Renal cortical epithelial cell (primary cell): Measurements from ENCODE around the gene MBOAT7. TPM values are rescaled to one million over a fixed set of nuclear protein-coding genes. Genes with fewer than 3 reads are reported as not detected.
A peak's percentile ranks its signal among the peaks of the same experiment; 100 is the strongest.

Experiments used
- DNase-seq: peaks from one replicate; pipeline ENCODE4 v3.0.0-alpha.2; 2011; ENCODE audit warnings: low read depth
- total RNA-seq: library from RNA; depleted of rRNA; stranded (reverse); fragments of >200 nt; gene quantifications from 2 replicates; pipeline ENCODE4 v1.2.3, GENCODE V29; 2014

The MBOAT7 gene
- total RNA-seq, 1 donor from 2014 or later: 132 TPM

DNA sequence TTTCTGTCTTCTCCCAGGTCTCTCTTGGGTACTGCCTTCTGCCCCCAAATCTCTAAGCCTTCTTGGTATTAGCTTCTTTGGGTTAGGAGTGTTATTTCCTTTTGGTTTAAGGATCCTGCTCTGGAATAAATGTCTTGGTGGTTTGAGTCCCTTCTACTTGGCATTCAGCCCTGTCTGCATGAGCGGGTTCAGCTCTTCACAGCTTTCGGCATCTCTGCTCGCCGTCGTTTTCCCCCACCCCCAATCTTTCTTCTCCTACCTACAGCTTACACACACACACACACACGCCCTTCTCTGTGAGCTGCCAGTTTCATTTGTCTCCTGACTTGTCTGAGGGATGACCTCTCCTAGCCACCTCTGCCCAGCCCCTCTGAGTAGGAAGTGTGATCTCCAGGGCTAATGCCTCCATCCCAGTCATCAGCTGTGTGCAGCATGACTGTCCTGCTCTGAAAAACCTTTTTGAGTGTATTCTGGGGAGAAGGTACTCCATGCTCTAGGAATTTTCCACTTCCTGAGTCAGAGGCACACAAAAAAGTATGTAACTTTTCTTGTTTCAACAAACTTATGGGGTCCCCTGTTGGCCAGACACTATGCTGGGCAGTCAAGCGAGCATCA lies 47.1 kb downstream of the MBOAT7 start:
- no peak for DNase-seq

DNA sequence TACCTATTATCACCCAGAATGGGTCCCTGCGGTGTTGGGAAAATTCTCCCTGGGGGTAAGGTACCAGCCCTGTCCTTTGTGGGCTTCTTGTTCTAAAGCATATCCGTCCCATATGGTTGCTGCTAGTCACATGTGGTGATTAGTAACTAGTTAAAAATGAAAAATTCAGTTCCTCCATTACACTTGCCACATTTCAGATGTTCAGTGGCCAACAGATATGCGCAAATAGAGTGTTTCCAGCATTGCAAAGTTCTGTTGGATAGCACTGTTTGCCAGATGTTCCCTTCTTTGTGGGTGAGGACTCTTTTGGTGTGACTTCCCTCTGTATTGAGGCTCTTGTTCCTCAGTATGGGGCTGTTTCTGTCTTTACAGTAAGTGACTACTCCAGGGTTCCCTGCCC lies 48.0 kb downstream of the MBOAT7 start:
- no peak for DNase-seq

DNA sequence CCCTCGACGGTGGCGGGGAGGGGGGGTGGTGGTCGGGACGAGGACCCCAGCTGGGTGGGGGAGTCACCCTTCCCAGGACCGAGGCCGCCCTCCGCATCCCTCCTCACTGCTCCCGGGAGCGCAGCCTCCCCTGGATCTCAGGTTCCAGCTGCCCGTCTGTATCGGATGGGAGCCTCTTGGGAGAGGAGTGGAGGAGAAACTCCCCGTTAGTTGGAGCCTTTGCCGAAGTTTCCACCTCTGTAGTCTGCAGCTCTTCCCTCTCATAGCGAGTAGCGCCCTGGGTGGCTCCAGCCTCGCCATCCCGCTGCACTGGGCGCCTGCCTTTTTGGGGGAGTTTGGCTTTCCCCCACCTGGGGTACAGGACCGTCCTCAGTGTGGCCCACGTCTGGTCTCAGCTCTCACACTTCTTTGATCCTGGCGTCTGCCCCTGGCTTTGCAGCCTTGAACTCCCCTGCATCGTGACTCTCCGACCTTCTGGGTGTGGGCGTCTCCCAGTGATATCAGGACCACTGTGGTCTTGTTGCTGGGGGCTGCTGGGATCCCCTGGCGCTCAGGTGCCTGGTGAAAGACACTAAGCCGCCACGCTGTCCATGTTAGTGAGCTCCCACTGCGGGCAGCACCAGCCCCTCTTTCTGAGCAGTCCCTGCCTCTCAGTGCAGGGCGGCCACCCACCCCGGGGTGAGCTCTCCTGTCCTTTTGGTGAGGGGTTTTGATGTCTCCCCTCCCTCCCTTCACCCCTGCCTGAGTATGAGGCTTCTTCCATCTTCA lies 50.7 kb downstream of the MBOAT7 start:
- no peak for DNase-seq

DNA sequence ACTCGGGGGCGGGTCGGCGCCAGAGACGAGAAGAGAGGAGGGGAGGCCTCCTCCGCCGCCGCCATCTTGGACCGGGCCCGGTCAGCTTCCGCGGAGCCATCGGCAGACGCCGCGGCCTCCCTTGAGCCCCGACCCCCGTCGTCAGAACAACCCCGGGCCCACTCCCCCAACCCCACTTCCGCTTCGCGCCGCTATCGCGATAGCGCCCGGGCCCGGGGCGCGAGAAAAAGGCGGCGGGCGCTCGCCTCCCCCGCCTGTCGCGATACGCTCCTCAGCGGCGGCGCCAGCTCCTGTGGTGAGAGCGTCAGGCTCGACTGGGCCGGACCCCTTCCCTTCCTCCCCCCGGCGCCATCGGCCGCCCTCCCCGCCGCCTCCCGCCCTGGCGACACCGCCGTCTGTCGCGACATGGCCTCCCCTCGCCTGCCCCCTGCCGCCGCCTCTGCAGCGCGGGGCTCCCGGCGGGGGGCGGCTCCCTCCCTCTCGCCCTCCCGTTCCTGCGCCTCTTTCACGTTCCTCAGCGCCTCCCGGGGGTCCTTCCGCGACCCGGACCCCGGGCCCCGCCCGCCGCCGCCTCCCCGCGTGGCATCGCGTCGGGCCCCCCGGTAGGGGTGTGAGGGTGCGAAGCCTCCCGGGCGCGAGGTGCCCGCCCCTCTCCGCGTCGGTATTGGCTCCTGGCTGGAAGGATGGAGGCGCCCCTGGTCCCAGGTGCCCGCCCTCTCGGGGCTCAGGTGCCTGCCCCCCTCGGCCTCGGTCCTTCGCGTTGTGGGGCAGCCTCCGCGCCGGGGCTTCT lies 51.5 kb downstream of the MBOAT7 start, which contains the start of gene CNOT3:
Gene CNOT3, plus strand, starts transcription at position 64 of the 790 bp plus-strand sequence. CDS start 5,217 bp downstream, outside the sequence.
- no peak for DNase-seq

DNA sequence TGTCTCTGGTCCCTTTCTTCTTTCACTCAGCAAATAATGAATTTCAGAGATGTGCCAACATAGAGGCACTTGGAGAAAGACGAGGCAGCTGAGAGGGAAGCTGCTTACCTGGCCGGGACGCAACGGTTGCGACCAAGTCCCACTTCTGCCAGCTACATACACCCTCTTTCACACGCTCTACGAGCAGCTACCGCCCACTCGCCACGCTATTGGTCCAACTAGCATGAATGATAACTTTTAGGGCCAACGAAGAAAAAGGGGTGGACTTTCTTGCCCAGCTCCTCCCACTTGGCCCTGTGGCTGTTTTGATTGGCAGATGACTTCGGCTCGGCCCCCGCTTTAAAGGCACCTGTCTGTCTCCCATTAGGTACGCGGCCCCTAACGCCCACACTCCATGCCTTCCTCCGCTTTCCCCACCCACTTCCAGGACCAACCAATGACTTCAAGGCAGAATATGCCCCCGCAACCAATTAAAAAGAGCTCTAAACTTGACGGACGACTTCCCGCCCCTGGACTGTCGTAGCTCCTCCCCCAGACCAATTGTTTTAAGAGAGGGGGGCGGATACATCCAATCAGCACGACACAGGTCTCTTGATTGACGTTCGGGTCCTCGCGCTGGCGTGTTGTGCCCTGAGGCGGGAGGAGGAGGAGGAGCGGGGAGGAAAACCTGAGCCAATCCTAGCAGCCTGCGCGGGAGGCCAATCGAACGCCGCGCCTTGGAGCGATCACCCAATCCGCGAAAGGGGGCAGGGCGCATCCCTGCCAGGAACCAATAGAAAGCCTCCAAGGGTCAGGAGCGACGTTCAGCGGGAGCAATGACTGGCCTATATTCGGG lies 52.3 kb downstream of the MBOAT7 start:
- DNase-seq: peak; percentile 100

DNA sequence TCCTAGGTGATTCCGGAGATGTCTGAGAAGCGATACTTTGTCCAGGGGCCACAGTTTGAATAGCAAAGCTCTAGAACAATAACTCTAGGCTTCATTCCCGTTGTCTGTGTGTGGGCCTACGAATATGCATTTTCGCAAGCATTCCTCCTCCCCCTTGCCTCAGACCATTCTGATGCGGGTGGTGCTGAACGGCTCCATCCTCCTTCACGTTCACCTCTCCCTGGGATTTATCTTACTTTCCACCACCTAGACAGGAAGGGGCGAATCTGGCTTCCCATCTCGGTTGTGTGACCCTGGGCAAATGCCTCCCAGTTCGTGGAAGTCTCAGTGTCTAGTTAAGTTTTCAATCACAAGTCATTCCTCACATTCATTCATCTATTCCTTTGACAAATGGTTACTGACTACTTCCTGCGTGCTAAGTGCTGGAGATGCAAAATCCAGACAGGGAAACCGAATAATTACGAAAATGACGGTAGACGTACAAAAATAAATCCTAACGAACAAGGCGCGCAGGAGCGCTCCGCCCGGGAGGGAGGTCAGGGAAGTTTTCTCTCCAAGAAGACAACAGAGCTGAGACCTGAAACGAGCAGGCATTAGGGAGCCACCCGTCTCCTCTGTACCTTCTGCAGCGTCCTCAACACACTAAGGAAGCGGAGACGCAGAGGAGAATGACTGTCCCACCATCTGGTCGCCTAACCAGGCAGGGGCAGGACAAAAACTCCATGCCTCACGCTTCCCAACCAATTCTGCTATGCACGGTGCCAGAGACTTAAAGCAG lies 53.1 kb downstream of the MBOAT7 start:
- DNase-seq: no peak

DNA sequence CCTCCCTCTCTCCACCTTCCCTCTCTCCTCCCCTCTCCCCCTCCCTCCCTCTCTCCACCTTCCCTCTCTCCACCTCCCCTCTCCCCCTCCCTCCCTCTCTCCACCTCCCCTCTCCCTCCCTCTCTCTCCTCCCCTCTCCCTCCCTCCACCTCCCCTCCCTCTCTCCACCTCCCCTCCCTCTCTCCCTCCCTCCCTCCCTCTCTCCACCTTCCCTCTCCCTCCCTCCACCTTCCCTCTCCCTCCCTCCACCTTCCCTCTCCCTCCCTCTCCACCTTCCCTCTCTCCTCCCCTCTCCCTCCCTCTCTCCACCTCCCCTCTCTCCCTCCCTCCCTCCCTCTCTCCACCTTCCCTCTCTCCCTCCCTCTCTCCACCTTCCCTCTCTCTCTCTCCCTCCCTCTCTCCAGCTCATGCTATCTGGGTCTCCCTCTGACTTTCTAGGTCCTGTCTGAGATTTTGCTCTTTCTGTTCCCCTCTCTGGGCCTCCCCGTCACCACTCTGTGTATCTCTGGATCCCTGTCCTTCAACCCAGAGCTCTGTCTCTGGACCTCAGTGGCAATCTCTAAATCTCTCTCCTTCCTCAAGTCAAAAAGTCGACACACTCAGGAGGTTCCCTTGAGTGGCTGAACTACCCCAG lies 55.3 kb downstream of the MBOAT7 start:
- DNase-seq: no peak

DNA sequence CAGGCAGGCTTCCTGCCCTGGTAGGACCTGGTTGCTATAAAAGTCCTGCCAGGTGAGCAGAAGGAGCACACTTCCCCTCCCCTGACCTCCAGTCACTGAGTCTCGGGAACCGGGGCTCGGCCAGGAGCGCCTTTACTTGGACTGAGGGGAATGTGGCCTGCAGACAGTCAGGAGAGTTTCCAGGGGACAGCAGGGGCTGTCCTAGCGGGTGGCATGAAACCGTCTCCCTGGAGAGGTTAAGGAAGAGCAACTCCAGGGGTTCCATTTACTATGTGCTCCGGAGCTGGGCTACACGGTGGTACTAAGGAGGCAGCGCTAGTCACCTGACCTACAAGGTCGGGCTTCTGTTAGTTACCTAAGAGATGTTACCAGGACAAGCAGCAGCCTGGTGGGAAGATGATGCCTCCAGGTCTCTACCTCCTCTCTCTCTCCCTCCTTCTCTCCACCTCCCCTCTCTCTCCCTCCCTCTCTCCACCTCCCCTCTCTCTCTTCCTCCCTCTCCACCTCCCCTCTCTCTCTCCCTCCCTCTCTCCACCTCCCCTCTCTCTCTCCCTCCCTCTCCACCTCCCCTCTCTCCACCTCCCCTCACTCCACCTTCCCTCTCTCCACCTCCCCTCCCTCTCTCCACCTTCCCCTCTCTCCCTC lies 55.9 kb downstream of the MBOAT7 start:
- no peak for DNase-seq

DNA sequence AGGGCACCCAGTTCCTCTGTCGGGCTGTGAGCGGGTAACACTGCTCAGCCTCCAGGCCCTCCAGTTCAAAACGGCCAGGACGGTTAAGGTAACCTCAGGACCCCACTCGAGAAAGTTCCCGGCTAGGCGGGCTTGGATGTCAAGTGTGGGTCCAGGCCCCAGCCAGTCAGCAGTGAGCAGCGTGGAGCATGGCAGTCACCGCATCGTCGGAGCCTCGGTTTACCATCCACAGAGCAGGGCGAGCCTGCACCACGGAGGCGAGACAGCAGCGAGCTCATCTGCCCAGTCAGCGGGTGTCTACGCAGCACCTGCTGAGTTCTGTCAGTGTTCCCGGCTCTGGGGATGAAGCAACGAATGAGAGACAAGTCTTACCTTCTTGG lies 59.8 kb downstream of the MBOAT7 start:
- no peak for DNase-seq

DNA sequence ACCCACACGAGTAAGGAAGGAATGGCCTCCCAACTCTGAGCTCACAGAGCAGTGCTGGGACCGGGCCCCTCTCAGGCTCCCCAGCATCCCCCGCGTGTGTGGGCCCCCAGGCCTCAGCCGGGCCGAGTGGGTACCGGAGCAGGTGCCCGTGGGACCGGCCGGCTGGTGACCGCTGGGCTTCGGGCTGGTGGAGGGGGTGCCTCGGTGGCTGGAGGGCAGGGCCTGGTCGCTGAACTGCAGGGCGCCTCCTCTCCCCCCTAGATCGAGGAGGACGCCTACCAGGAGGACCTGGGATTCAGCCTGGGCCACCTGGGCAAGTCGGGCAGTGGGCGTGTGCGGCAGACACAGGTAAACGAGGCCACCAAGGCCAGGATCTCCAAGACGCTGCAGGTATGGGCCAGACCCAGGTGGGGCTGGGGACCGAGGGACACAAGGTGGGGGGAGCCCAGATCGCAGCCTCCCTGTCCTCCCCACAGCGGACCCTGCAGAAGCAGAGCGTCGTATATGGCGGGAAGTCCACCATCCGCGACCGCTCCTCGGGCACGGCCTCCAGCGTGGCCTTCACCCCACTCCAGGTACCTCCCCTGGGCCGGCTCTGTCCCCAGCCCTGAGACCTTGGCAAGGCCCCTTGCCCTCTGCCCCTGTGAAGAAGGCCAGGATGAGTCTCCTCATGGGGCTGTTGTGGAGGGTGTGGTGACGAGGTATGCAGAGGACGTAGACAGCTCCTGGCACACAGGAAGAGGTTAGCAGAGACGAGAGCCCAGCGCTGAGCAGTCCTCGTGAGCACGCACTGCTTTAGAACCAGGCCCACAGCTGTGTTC lies 60.4 kb downstream of the MBOAT7 start:
- no peak for DNase-seq

DNA sequence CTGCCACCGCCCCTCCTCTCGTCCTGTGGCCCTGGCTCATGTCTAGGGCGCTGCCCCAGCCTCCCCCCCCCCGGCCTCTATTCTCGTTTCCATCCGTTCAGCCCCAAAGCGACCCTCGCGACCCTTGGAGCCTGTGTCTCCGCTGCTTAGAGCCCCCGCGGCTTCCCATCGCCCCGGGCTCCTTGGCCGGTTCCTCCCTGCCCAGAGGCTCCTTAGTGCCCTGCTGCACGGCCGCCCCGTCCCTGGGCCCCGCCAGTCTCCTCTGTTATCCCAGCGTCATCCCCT lies 61.0 kb downstream of the MBOAT7 start:
- DNase-seq: no peak

DNA sequence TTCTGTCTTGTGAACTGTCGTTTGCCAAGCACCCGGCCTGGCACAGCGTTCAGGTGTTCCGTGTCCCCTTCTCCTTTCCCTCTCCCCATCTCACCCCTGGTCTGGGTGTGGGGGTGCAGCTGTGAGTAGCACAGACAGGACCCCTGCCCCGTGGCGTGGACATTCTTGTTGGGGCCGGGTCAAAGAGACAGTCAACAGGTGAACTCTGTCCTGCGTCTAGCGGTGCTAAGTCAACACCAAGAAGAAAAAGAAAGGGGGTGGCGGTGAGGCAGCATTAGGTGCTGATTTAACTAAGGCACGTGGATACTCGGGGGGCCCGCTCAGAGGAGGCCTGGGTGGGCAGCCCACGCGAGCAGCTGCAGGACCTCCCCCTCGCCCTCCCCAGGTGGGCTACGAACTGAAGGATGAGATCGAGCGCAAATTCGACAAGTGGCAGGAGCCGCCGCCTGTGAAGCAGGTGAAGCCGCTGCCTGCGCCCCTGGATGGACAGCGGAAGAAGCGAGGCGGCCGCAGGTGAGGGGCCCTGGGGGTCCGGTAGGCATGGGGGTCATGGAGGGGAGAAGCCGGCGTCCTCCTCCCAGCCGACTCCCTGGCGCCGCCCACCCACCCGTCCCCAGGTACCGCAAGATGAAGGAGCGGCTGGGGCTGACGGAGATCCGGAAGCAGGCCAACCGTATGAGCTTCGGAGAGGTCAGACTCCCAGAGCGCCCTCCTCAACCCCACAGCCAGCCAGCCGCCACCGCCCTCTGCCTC lies 61.5 kb downstream of the MBOAT7 start:
- DNase-seq: no peak

DNA sequence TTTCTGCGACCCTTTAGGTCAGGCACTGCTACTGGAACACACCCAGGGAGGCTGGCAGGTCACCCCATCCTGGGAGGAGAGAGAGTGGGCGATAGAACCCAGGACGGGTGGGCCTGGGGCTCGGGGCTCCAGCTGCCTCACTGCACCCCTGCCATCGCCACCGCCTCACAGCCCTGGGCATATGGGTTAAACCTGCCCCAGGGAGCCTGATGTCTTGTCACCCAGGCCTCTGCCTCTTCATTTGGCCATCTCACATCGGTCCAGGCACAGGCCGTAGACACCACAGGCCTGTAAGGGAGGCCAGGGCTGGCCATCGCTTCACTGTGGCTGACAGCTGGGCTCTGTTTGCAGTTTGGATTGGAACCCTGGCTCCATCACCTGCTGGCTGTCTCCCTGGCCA lies 63.7 kb downstream of the MBOAT7 start:
- DNase-seq: no peak

DNA sequence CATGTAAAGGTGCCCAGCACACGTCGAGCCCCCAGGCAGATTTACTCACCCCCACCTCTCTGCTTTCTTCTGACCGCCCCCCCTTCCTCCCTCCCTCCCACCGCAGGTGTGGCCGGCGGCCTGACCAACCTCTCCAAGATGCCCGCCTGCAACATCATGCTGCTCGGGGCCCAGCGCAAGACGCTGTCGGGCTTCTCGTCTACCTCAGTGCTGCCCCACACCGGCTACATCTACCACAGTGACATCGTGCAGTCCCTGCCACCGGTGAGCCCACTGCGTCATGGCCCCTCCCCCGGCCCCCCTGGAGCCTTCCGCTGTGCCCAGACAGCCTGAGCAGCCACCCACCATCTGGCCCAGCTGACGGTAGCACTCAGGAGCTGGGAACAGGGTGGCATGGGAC lies 65.0 kb downstream of the MBOAT7 start:
- no peak for DNase-seq

DNA sequence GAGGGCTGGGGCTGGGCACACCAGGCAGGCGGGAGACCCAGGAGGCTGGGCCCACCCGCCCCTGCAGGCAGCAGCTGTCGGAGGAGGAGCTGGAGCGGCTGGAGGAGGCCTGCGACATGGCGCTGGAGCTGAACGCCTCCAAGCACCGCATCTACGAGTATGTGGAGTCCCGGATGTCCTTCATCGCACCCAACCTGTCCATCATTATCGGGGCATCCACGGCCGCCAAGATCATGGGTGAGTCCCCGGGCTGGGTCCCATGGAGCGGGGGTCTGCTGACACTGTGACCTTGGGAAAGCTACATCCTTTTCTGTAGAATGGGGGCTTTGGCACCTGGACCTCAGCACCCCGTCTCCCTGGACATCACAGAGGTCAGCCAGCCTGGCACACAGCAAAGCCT lies 65.7 kb downstream of the MBOAT7 start:
- no peak for DNase-seq
